ENCODE results near the gene COMT. TPM values are rescaled to one million over a fixed set of nuclear protein-coding genes. Genes with fewer than 3 reads are reported as not detected.

COMT gene
- total and polyA plus RNA-seq, 10 donors: 63.5 to 216 (median 99.3) TPM

GRCh38 chr22:19980766-19981165, 39.2 kb downstream of the COMT start:
- intact Hi-C loops (cut with DNase I; ENCODE audit: low total_unique reads): no loop called here
- H3K27me3 ChIP-seq (replicated peaks in 1 of 7): peaks cover 0 to under 1% (median 0%) of the 10 kb centered on the region in 7 donors
- no peak overlapping the region for H3K27ac ChIP-seq
- peaks cover 0 to 59% (median 16%) of the 10 kb centered on the region in 6 donors for H3K36me3 ChIP-seq
- no peaks in the 10 kb centered on the region for H3K9me3 ChIP-seq
- H3K4me3 ChIP-seq: no peak overlapping the region
- H3K4me1 ChIP-seq: peaks cover 0 to 28% (median 11%) of the 10 kb centered on the region in 6 donors
- no peak for DNase-seq
- no peak for TF ChIP-seq POLR2AphosphoS5 (IDR thresholded peaks at IDR 0.05)
- no peak for TF ChIP-seq POLR2A (IDR thresholded peaks at IDR 0.05)
- no peak for TF ChIP-seq CTCF (IDR thresholded peaks at IDR 0.05 in 8 of 11, conservative IDR thresholded peaks at IDR 0.05 in 3 of 11)
- 80 to 95% (median 89%) methylated on average over 4 to 7 of the region's 7 CpGs for whole genome bisulfite sequencing, 5 donors

GRCh38 chr22:19981171-19981960, 39.8 kb downstream of the COMT start:
- H3K27me3 ChIP-seq (replicated peaks in 1 of 7): peaks cover 0 to 7% (median 0%) of the 10 kb centered on the region in 7 donors
- no peaks in the 10 kb centered on the region for H3K9me3 ChIP-seq
- DNase-seq: peak; percentile 66
- H3K27ac ChIP-seq: no peak overlapping the region
- intact Hi-C loops (cut with DNase I; ENCODE audit: low total_unique reads): no loop called here
- no peak overlapping the region for H3K4me3 ChIP-seq
- H3K36me3 ChIP-seq: peaks cover 0 to 57% (median 16%) of the 10 kb centered on the region in 6 donors
- peaks cover 4 to 32% (median 17%) of the 10 kb centered on the region in 6 donors for H3K4me1 ChIP-seq
- WGBS, 5 donors: 92 to 96% (median 95%) methylated on average over 25 to 33 of the region's 33 CpGs
- TF ChIP-seq POLR2AphosphoS5 (IDR thresholded peaks at IDR 0.05) (peak in 1 of 3 donors; percentile 22), CTCF (IDR thresholded peaks at IDR 0.05 in 8 of 11, conservative IDR thresholded peaks at IDR 0.05 in 3 of 11) (no peak)

GRCh38 chr22:19981961-19982920, 40.7 kb downstream of the COMT start:
- H3K4me3 ChIP-seq: no peak overlapping the region
- WGBS, 5 donors: 90 to 95% (median 94%) methylated on average over 15 to 16 of the region's 16 CpGs
- H3K4me1 ChIP-seq: peaks cover 4 to 38% (median 23%) of the 10 kb centered on the region in 6 donors
- H3K27ac ChIP-seq: no peak overlapping the region
- H3K9me3 ChIP-seq: no peaks in the 10 kb centered on the region
- H3K36me3 ChIP-seq: peaks cover 0 to 48% (median 16%) of the 10 kb centered on the region in 6 donors
- TF ChIP-seq POLR2AphosphoS5 (IDR thresholded peaks at IDR 0.05) (no peak), CTCF (IDR thresholded peaks at IDR 0.05 in 8 of 11, conservative IDR thresholded peaks at IDR 0.05 in 3 of 11) (no peak), POLR2A (IDR thresholded peaks at IDR 0.05) (no peak)
- intact Hi-C loops (cut with DNase I; ENCODE audit: low total_unique reads): no loop called here
- peak; percentile 72 for DNase-seq
- H3K27me3 ChIP-seq (replicated peaks in 1 of 7): peaks cover 0 to 8% (median 0%) of the 10 kb centered on the region in 7 donors
